OCI-M1 (cell line): ENCODE data around the gene SULT4A1.

Experiments used
- DNase-seq: peaks from one replicate; lab custom pipeline; 2025; lab: John Stamatoyannopoulos, UW

SULT4A1 gene

DNA sequence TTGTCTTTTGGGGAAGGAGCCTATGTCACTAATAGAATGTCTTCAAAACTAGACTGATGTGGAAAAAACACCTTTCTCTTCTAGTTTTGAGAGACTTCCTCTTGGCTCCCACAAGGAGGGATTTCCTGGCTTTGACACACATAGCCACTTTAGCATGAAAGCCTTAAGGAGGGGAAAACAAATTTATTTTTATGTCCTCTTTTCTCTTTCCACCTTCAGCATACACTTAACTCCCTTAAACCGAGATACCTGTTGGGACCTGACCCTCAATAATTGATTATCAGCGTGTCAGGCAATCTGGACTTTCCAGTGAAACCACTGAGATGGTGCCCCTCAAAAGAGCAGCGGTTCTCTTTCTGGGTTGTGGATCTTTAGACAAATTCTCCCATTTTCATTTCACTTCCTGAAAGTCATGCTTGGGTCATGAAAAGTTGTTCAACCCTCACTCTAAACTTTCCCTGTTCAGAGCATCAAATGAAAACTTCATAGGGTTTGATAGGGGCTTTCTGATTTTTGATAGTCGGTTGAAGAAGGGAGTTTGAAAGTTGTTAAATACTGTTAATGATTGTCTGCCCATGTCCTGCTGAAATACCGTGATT is 59.3 kb downstream of the SULT4A1 start:
- DNase-seq, result no peak

GRCh38 chr22:43800970-43801369 is 61.3 kb downstream of the SULT4A1 start:
- DNase-seq, result no peak

DNA sequence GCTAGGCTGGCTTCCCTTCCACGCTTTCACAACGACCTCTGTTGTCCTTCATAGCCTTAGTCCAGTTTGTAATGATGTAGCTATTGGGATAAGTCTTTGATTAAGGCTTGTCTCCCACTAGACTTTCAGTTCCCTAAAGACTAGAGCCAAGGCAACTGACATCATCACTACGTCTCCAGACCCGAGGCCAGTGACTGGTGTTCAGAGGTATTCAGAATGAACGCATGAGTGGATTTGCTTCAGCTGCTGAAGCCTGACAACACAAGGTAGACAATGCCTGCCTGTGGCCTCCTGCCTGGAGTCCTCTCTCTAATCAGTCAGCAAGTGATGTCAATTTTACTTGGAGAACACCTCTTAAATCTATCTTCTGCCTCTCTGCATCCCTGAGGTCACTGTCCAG is 63.8 kb downstream of the SULT4A1 start:
- no peak for DNase-seq

GRCh38 chr22:43796567-43796966 is 65.7 kb downstream of the SULT4A1 start:
- DNase-seq, result peak; percentile 9

- DNase-seq, result no peak
Observed at GRCh38 chr22:43795320-43795719, 67.0 kb downstream of the SULT4A1 start.

DNA sequence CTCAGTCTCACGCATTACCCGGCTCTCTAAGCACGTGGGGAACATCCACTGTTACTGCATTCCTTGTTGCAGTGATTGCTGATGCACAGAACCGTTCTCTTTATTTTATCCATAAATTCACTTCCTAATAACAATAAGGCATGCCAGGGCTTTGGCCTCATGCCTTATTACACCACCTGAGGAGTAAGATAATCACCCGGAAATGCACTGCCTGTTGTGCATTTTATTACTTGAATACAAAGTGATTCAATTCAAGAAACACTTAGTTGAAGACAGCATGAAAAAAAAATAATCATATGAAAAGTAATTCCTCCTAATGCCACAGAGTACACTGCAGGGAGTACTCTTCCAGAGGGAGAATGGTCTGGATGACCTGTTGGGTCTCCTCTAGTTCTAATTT is 69.4 kb downstream of the SULT4A1 start:
- DNase-seq, result no peak

DNA sequence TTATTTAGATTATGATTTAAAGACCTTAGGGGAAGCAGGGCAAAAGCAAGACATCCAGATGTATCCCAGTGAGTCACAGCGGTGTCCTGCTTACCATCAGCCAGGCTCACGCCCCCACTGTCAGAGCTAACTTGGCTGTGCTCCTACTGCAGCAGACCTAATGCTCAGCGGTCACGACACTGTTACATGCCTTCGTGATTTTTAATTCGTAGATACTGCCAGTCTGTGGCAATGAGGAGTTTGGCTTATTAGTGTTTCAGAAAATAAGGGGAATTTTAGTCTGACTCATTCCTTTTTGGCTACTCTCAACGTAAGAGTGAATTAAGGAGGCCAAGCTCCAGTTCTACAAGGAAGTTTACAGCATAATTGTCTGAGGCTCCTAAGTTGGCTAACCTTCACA is 72.9 kb downstream of the SULT4A1 start:
- DNase-seq, result no peak

- DNase-seq, result no peak
Observed at GRCh38 chr22:43783777-43784176, 78.5 kb downstream of the SULT4A1 start.

DNA sequence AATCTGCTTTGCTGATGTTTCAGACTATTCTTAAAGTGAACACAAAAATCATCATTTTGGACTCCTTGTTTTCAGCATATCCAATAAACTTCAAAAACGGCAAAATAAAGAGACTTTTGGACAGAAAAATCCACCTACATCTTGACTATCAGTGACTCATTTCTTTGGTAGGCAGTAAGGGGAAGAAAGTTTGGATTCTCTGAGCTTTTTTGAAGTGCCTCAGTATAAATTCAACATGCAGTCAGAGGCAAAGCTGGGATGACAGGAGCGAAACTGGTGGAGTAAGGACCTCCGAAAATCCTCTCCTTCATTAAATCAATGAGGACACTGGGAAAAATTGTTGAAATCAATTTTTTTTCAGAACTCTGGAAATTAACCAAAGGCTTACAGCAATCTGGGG is 79.9 kb downstream of the SULT4A1 start:
- DNase-seq, result no peak

DNA sequence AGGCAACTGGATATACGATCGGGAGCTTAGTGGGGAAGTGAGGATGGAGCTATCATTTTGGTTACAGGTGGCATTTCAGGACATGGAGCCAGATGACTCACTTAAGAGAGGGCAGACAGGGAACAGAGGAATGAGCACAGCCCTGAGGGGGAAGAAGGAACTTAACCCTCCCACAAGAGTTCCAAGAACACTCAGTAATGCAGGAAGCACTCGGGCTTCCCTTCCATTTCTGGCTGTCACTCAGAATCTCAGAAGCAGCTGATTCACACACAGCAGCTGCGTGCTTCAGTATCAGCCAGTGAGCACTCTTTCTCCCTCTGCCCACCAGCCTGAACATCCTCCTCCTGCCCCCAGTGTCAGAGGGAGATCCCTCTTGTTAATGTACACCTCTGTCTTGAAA is 85.0 kb downstream of the SULT4A1 start:
- peak; percentile 13 for DNase-seq

DNA sequence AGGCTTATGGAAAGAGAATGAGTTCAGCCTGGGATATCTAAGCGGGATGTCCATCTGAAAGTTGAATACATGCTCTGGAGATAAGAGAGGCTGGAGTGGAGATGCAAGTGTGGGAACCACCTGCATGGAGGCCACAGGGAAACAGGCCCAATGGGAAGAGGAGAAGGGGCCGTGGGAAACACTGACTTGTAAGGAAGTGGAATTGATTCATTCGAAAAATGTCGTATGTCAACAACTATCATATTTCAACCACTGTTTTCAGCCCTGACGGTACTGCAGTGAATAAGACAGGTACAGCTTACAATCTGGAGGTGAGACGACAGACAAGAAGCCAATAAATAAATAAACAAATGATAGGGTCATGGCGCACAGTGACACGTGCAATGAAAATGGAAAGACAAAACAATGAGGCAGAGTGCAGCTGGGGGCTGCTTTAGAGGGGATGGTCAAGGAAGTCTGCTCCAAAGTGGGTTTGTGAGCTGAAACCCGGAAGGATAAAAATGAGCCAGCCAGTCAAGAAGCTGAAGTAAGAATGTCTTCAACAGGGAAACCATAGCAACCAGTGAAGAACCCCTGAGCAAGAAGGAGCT is 86.1 kb downstream of the SULT4A1 start:
- DNase-seq, result no peak
